CD14-positive monocyte (primary cell): ENCODE results near the gene XPO6. TPM values are rescaled to one million over a fixed set of nuclear protein-coding genes. Genes with fewer than 3 reads are reported as not detected.

Experiments
- DNase-seq, 3 donors: peaks; one replicate each; pipeline ENCODE4 v3.0.0-alpha.2; 2011 to 2022
- H2AFZ ChIP-seq: 2 replicates; pipeline ENCODE4 v1.6.0; 2012; ENCODE audit warnings: mild to moderate bottlenecking, low read depth, low read length, inconsistent platforms; ENCODE audit not compliant: insufficient read depth, poor library complexity, severe bottlenecking
- H3K27ac ChIP-seq, 2 donors: 1 replicate in 1 of 2; 2 replicates in 1 of 2; pipeline ENCODE4 v1.5.1; 2012 to 2013; ENCODE audit warnings: low read length in 2 of 2, control low read depth in 1 of 2, inconsistent platforms in 1 of 2, low read depth in 1 of 2, mild to moderate bottlenecking in 1 of 2
- H3K27me3 ChIP-seq, 2 donors: one replicate each; pipeline versions ENCODE4 v1.6.0 to v1.6.1; 2011 to 2013; ENCODE audit warnings: low read length in 2 of 2; ENCODE audit not compliant: control insufficient read depth in 2 of 2, insufficient read depth in 2 of 2
- H3K36me3 ChIP-seq, 2 donors: replicated peaks in 1 of 2; 1 replicate in 1 of 2; 2 replicates in 1 of 2; pipeline versions ENCODE4 v1.5.1 to v1.6.1; 2012 to 2013; ENCODE audit warnings: low read length in 2 of 2, control low read depth in 1 of 2, inconsistent platforms in 1 of 2, mild to moderate bottlenecking in 1 of 2; ENCODE audit not compliant: insufficient read depth in 2 of 2, control insufficient read depth in 1 of 2
- H3K4me1 ChIP-seq, 2 donors: 1 replicate in 1 of 2; 2 replicates in 1 of 2; pipeline versions ENCODE4 v1.5.1 to v1.6.1; 2012 to 2013; ENCODE audit warnings: low read length in 2 of 2, control low read depth in 1 of 2, inconsistent platforms in 1 of 2, mild to moderate bottlenecking in 1 of 2, moderate library complexity in 1 of 2; ENCODE audit not compliant: insufficient read depth in 2 of 2, control insufficient read depth in 1 of 2
- H3K4me2 ChIP-seq: replicated peaks from 2 replicates; pipeline ENCODE3; 2012; ENCODE audit warnings: low read length, moderate library complexity, mild to moderate bottlenecking; ENCODE audit not compliant: poor library complexity, severe bottlenecking; ENCODE audit errors: extremely low read depth
- H3K4me3 ChIP-seq, 3 experiments: fragments of 200-600 bp in 1 of 3; sonication (generic) in 1 of 3; replicated peaks in 1 of 3; 1 replicate in 2 of 3; 2 replicates in 1 of 3; pipeline ENCODE4 v1.5.1; 2011 to 2013; ENCODE audit warnings: low read length in 3 of 3, mild to moderate bottlenecking in 3 of 3, control low read depth in 2 of 3, low read depth in 2 of 3, inconsistent platforms in 1 of 3, moderate library complexity in 1 of 3
- H3K79me2 ChIP-seq: 2 replicates; pipeline ENCODE4 v1.6.0; 2012; ENCODE audit warnings: mild to moderate bottlenecking, control low read depth, inconsistent platforms, low read length, moderate library complexity; ENCODE audit not compliant: insufficient read depth
- H3K9ac ChIP-seq: 2 replicates; pipeline ENCODE4 v1.6.0; 2017; ENCODE audit warnings: low read length, mild to moderate bottlenecking; ENCODE audit not compliant: insufficient read depth, poor library complexity, severe bottlenecking
- H3K9me3 ChIP-seq, 2 donors: replicated peaks in 1 of 2; 1 replicate in 1 of 2; 2 replicates in 1 of 2; pipeline versions ENCODE4 v1.5.1 to v1.6.1; 2012 to 2013; ENCODE audit warnings: low read length in 2 of 2, control low read depth in 1 of 2; ENCODE audit not compliant: control insufficient read depth in 1 of 2, insufficient read depth in 1 of 2
- H4K20me1 ChIP-seq: 2 replicates; pipeline ENCODE4 v1.6.0; 2012; ENCODE audit warnings: mild to moderate bottlenecking, low read length, control low read depth, moderate library complexity; ENCODE audit not compliant: insufficient read depth
- H3K27ac Mint-ChIP-seq, 7 donors: one replicate each; pipeline ENCODE4 v1.8.0; 2020; ENCODE audit warnings: mild to moderate bottlenecking in 7 of 7, mixed read lengths in 7 of 7, moderate library complexity in 6 of 7, inconsistent platforms in 2 of 7
- H3K27me3 Mint-ChIP-seq, 3 donors: one replicate each; pipeline ENCODE4 v1.8.0; 2021 to 2022; ENCODE audit warnings: low read depth in 3 of 3, mild to moderate bottlenecking in 3 of 3, mixed read lengths in 3 of 3, moderate library complexity in 3 of 3, inconsistent platforms in 1 of 3
- H3K36me3 Mint-ChIP-seq, 2 donors: one replicate each; pipeline ENCODE4 v1.8.0; 2020; ENCODE audit warnings: mixed read lengths in 2 of 2, inconsistent platforms in 1 of 2, mild to moderate bottlenecking in 1 of 2
- H3K4me1 Mint-ChIP-seq: one replicate; pipeline ENCODE4 v1.8.0; 2020; ENCODE audit warnings: mild to moderate bottlenecking, mixed read lengths
- H3K4me3 Mint-ChIP-seq, 2 donors: one replicate each; pipeline ENCODE4 v1.8.0; 2020; ENCODE audit warnings: mild to moderate bottlenecking in 2 of 2, mixed read lengths in 2 of 2, moderate library complexity in 1 of 2
- H3K9me3 Mint-ChIP-seq, 7 donors: one replicate each; pipeline ENCODE4 v1.8.0; 2020 to 2022; ENCODE audit warnings: mixed read lengths in 7 of 7, mild to moderate bottlenecking in 6 of 7, moderate library complexity in 6 of 7, inconsistent platforms in 2 of 7
- CTCF ChIP-seq: fragments of 200-600 bp; IDR thresholded peaks from one replicate; pipeline ENCODE4 v1.8.0; 2022; ENCODE audit warnings: antibody characterized with exemption, mild to moderate bottlenecking
- WGBS: methylation state at CpG from one replicate; pipeline ENCODE4 v1.1.5; 2013; ENCODE audit warnings: missing lambda C conversion rate; ENCODE audit not compliant: insufficient coverage; 5-methylcytosine and 5-hydroxymethylcytosine counted together
- intact Hi-C, 2 donors: fragments of 100-400 bp; cut with micrococcal nuclease; formaldehyde crosslinking; loops; one replicate each; pipeline versions ENCODE4 v1.15.0 to v1.15.1; 2023
- polyA plus RNA-seq, 3 donors: library from polyadenylated mRNA; depleted of rRNA in 1 of 3; unstranded in 2 of 3; stranded (reverse) in 1 of 3; fragments of 300-500 nt in 2 of 3; fragments of >200 nt in 1 of 3; fragmentation: Illumina TruSeq in 2 of 3; gene quantifications; 1 replicate in 2 of 3; 2 replicates in 1 of 3; pipeline ENCODE4 v1.2.3, GENCODE V29; 2012 to 2021

Gene XPO6
- polyA plus RNA-seq, 3 donors, result 35.7 to 166 (median 38.3) TPM

GRCh38 chr16:28105297-28105696 is 106.5 kb downstream of the XPO6 start:
- peaks cover 0 to 5% (median 0%) of the 10 kb centered on the region in 3 donors for H3K27me3 Mint-ChIP-seq

GRCh38 chr16:28104404-28104803 is 107.4 kb downstream of the XPO6 start:
- Histone ChIP-seq H4K20me1 (peaks cover 22% of the 10 kb centered on the region), H3K9ac (no peak overlapping the region), H3K4me1 (peaks cover 10 to 12% of the 10 kb centered on the region in 2 donors), H2AFZ (no peak overlapping the region), H3K36me3 (peaks cover 98 to 99% of the 10 kb centered on the region in 2 donors), H3K27ac (no peak overlapping the region), H3K27me3 (no peaks in the 10 kb centered on the region), H3K79me2 (no peaks in the 10 kb centered on the region), H3K9me3 (no peaks in the 10 kb centered on the region), H3K4me3 (no peak overlapping the region), H3K4me2 (no peak overlapping the region)
- no peak overlapping the region for H3K27ac Mint-ChIP-seq
- 96% methylated on average over 14 of the region's 16 CpGs for WGBS
- intact Hi-C loops, result no loop called here
- H3K4me3 Mint-ChIP-seq, result no peak overlapping the region
- H3K36me3 Mint-ChIP-seq, result peaks cover 95 to 100% of the 10 kb centered on the region in 2 donors
- H3K4me1 Mint-ChIP-seq, result peaks cover 10% of the 10 kb centered on the region
- no peaks in the 10 kb centered on the region for H3K9me3 Mint-ChIP-seq
- no peak for DNase-seq
- TF ChIP-seq CTCF, result no peak
- H3K27me3 Mint-ChIP-seq, result peaks cover 0 to 5% (median 0%) of the 10 kb centered on the region in 3 donors

More at GRCh38 chr16:28105297-28105696, 106.5 kb downstream of the XPO6 start:
- Mint-ChIP-seq H3K4me3 (no peak overlapping the region), H3K9me3 (no peaks in the 10 kb centered on the region), H3K36me3 (peaks cover 94 to 100% of the 10 kb centered on the region in 2 donors), H3K4me1 (peaks cover 18% of the 10 kb centered on the region), H3K27ac (peak overlapping the region in 1 of 7 donors; percentile 26)
- Histone ChIP-seq H3K79me2 (no peaks in the 10 kb centered on the region), H3K9ac (no peak overlapping the region), H3K36me3 (peaks cover 91 to 93% of the 10 kb centered on the region in 2 donors), H3K9me3 (no peaks in the 10 kb centered on the region), H4K20me1 (peaks cover 23% of the 10 kb centered on the region), H3K4me1 (peaks cover 19 to 20% of the 10 kb centered on the region in 2 donors), H3K4me3 (no peak overlapping the region), H3K27me3 (no peaks in the 10 kb centered on the region), H3K4me2 (no peak overlapping the region), H2AFZ (no peak overlapping the region), H3K27ac (no peak overlapping the region)
- intact Hi-C loops, result no loop called here
- DNase-seq, result no peak
- WGBS, result no CpG with 5 or more reads among the region's 3 CpGs
- no peak for TF ChIP-seq CTCF
